Stimulated activated CD4-positive, alpha-beta T cell treated with anti-CD3 and anti-CD28 coated beads, Interleukin-12 subunit alpha, Interleukin-12 subunit beta, amount 100 ng/mL, for 48 hours (primary cell): Measurements from ENCODE around the gene CCDC63.
"Not testable (repeated sequence)": the region's sequence is repeated elsewhere in the genome, so short reads cannot be mapped to it uniquely, and the experiment has no call there.

Experiments used
- DNase-seq, 3 donors: peaks; one replicate each; pipeline ENCODE4 v3.0.0-alpha.2; 2020; ENCODE audit warnings: low read depth in 2 of 3, low spot score in 1 of 3

CCDC63 gene

DNA sequence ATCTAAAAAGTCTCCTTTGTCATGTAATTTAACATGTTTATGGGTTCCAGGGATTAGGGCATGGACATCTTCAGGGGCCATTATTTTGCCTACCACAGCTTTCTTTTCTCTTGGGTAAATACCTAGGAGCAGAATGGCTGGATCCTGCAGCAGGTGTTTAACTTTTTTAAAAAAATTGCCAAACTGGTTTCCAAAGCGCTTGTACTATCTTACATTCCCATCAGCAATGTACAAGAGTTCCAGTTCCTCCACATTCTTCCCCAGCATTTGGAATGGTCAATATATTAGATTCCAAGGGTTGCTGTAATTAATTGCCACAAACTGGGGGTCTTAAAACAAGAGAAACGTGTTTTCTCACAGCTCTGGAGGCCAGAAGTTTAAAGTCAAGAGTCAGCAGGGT is 101.3 kb downstream of the CCDC63 start:
- DNase-seq, result no peak

- not testable (repeated sequence) for DNase-seq
Observed at GRCh38 chr12:110950466-110950865, 103.7 kb downstream of the CCDC63 start.

GRCh38 chr12:110950867-110951266 is 104.1 kb downstream of the CCDC63 start:
- DNase-seq, result not testable (repeated sequence)
